Stimulated activated CD4-positive, alpha-beta T cell treated with anti-CD3 and anti-CD28 coated beads, Interleukin-4, amount 100 ng/mL, for 4 hours (primary cell): ENCODE measurements around the gene CNTN5.

Experiments
- DNase-seq, 2 experiments: peaks; one replicate each; pipeline ENCODE4 v3.0.0-alpha.2; 2020

The CNTN5 gene

GRCh38 chr11:99171330-99171729, 150.6 kb downstream of the CNTN5 start:
- DNase-seq = no peak

GRCh38 chr11:99176430-99176829, 155.7 kb downstream of the CNTN5 start:
- no peak for DNase-seq

GRCh38 chr11:99177446-99177845, 156.7 kb downstream of the CNTN5 start:
- DNase-seq = no peak

GRCh38 chr11:99184146-99184545, 163.4 kb downstream of the CNTN5 start:
- no peak for DNase-seq

GRCh38 chr11:99188221-99188620, 167.5 kb downstream of the CNTN5 start:
- no peak for DNase-seq

- no peak for DNase-seq
Measured at GRCh38 chr11:99192716-99193115, 172.0 kb downstream of the CNTN5 start.

- DNase-seq = no peak
Measured at GRCh38 chr11:99197477-99197876, 176.7 kb downstream of the CNTN5 start.

- no peak for DNase-seq
Measured at GRCh38 chr11:99198215-99198614, 177.5 kb downstream of the CNTN5 start.

- DNase-seq = no peak
Measured at GRCh38 chr11:99199341-99199740, 178.6 kb downstream of the CNTN5 start.

GRCh38 chr11:99200720-99201119, 180.0 kb downstream of the CNTN5 start:
- DNase-seq = no peak

GRCh38 chr11:99208813-99209212, 188.1 kb downstream of the CNTN5 start:
- DNase-seq = no peak

- no peak for DNase-seq
Measured at GRCh38 chr11:99229544-99229943, 208.8 kb downstream of the CNTN5 start.

- DNase-seq = no peak
Measured at GRCh38 chr11:99234534-99234933, 213.8 kb downstream of the CNTN5 start.

GRCh38 chr11:99238401-99238800, 217.7 kb downstream of the CNTN5 start:
- DNase-seq = no peak

- DNase-seq = no peak
Measured at GRCh38 chr11:99240192-99241030, 219.7 kb downstream of the CNTN5 start.

- DNase-seq = no peak
Measured at GRCh38 chr11:99241066-99241465, 220.3 kb downstream of the CNTN5 start.

GRCh38 chr11:99244613-99245012, 223.9 kb downstream of the CNTN5 start:
- no peak for DNase-seq

GRCh38 chr11:99246199-99246598, 225.4 kb downstream of the CNTN5 start:
- no peak for DNase-seq

GRCh38 chr11:99256614-99257013, 235.9 kb downstream of the CNTN5 start:
- no peak for DNase-seq

- no peak for DNase-seq
Measured at GRCh38 chr11:99257131-99257530, 236.4 kb downstream of the CNTN5 start.

GRCh38 chr11:99260696-99261095, 239.9 kb downstream of the CNTN5 start:
- no peak for DNase-seq

- no peak for DNase-seq
Measured at GRCh38 chr11:99268886-99269285, 248.1 kb downstream of the CNTN5 start.

- no peak for DNase-seq
Measured at GRCh38 chr11:99271527-99271926, 250.8 kb downstream of the CNTN5 start.

- DNase-seq = no peak
Measured at GRCh38 chr11:99275521-99275920, 254.8 kb downstream of the CNTN5 start.

- DNase-seq = no peak
Measured at GRCh38 chr11:99277281-99277680, 256.5 kb downstream of the CNTN5 start.
